Activated CD4-positive, alpha-beta T cell treated with anti-CD3 and anti-CD28 coated beads, Interleukin-2, Interleukin-6, amounts not matched to agents 100 ng/mL and 50 ng/mL, durations not matched to agents 16 hours and 8 hours (primary cell): ENCODE data around the gene ZC3H8.
A peak's percentile ranks its signal among the peaks of the same experiment; 100 is the strongest.

Experiments
- DNase-seq: peaks from one replicate; pipeline ENCODE4 v3.0.0-alpha.2; 2020

Gene ZC3H8

DNA sequence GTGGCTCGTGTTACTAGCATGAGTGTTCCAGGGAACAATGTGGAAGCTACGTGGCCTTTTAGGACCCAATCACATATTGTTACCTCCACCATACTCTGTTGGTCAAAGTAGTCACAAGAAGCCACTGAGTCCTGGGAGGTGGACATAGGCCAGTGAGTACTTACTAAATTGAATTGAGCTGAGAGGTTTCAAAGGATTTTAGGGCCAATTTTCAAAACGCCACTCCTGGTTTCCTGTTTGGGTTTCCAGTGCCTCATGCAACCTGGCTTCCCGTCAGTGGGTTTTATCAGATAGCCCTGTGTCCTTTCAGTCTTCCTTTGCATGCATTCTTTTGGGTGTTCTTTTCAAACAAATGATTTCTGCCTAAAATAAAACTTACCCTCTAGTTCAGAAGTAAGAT, 60.4 kb downstream of the ZC3H8 start:
- no peak for DNase-seq

DNA sequence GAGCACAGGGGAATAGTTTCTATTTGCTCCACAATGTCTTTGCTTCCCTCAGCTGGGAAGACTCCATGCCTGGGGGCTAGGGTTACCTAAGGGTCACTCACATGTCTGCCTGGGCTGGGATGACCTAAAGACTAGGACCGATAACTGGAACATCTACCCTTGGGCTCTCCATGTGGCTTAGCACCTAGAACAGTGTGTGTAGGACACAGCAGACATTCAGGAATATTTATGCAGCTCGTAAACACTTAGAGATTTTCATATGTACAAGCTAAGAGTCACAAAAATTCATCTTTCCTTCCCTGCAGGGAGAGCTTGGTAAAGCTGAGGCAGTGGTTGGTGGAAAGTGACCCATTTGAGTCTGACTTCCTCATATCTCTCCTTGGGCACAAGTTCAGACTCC, 60.8 kb downstream of the ZC3H8 start:
- no peak for DNase-seq

DNA sequence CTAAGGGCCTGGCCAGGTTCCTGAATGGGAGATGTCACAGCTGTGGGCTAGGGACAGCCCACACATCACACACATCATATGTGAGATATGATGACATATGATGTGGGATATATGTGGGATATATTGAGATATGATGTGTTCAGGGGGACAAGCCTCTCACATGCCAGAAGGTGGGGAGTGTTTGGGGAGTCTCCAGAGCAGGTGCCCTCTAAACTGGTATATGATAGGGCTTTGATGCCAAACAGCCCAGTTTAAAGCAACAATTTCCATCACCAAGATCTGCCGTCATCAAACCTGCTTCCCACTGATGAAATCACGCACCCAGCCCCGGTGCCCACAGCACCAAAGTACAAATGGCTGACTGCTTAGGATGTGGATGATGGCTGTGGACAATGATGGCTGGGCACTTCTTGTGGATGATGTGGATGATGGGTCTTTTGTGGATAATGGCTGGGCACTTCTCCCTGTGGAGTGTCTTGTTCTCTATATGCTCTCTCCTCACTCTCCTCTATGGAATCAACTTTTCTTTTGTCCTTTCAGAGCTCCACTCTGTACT, 65.8 kb downstream of the ZC3H8 start:
- no peak for DNase-seq

DNA sequence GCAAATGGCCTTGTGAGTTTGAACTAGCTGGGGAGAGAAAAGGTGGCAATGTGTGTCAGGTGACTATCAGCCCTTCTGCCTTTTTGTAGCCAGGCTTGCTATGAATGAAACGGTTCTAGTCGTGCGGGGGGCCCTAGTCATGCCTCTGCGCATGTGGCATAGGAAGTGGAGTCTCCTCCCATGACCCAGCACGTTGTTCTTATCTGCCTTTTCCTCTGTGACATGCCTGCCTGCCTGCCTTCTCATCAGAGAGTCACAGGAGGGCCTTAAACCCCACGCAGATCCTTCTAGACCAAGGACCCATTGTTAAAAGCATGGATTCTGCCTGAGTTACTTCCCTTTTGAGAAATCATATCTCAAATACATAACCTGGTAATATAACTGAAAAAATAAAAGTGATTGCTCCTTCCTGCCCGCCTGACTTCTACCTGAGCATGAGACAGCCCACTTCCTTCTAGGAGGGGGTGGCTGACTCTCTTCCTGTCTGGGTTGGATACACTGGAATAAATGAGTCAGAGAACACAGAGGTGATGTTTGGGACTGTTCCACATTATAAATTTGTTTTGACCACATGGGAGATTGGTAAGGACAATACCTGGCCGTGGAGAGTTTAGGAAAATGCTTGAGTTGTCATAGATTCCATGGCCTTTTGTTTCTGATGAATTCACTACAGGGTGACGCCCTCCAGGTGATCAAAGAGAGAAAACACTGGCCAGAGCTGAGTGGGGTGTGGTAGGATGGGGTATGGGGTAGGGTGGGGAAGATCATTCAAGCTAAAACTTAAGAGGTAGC, 66.8 kb downstream of the ZC3H8 start:
- DNase-seq = peak; percentile 82

DNA sequence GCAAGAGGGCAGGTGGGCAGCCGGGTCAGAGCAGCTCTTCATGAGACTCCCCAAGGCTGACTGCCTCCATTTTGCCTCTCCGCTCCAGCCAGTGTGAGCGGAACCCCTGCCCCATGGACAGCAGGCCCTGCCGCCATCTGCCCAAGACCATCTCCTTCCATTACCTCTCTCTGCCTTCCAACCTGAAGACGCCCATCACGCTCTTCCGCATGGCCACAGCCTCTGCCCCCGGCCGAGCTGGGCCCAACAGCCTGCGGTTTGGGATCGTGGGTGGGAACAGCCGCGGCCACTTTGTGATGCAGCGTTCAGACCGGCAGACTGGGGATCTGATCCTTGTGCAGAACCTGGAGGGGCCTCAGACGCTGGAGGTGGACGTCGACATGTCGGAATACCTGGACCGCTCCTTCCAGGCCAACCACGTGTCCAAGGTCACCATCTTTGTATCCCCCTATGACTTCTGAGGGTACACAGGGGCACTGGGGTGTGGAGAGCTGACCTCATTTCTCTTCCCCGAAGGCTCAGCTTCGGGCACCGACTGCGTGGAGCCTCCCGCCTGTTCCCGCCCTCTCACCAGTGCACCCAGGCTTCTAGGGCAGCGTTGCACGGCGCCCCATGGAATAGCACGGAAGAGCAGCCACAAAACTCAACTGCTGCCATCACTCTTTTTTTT, 67.7 kb downstream of the ZC3H8 start:
- DNase-seq = no peak

DNA sequence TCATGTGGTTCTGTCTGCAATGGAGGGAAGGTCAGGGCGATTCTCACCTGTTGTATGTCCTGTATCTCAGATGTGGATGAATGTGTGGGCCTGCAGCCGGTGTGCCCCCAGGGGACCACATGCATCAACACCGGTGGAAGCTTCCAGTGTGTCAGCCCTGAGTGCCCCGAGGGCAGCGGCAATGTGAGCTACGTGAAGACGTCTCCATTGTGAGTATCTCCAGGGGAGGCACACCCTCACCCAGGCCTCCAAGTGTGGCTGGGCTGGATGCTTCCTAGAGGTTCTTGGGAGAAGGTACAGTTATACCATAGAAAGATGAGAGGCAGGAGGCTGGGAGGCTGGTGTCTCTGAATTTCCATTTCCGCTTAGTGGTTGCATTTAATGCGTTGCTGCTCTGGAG, 69.7 kb downstream of the ZC3H8 start:
- DNase-seq = no peak

DNA sequence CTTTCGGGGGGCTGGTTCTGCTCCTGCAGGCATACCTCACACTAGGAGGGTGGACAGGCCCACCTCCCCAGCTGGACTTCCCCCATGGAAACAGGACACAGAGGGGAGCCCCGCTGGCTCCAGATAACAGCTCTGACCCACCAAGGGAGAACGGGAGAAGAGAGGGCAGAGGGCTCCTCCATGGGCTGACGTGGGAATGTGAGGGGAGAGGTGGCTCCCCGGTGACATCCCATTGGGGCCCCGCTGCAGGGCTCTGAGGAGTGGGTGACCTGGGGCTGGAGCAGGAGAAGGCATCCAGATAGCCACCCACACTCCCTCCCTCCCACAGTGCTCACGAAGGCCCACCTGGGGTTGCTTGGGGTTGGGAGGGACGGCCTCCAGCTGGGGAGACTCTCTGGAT, 70.7 kb downstream of the ZC3H8 start:
- DNase-seq = no peak

DNA sequence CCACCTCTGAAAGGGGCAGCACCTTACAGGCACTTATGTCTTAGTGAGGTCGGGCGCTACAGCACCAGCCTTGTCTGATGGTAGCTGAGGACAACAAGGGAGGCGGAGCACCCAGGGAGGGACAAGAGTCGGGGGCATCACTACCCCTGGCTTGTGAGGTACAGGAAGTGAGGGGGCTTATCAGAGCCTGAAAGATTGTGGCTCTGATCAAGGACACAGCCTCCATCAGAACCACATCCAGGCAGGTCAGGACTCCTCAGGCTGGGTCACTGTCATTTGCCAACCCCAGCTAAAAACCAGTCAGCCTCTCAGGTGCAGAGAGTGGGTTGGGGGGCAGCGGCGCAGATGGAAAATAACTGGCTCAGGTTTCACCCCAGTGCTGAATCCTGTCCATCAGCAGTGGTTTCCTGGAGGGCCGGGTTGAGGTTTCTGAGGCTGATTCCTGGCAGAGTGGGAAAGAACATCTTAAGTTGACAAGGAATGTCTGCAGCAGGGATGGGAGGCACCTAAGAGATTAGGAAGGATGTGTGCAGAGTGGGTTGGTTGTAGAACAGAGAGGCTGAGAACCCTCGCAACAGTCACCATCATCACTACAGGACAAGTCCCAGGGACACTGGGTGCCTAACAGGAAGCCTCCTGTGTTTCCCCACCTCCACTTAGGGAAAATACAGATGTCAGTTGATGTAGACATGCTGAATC, 71.4 kb downstream of the ZC3H8 start:
- no peak for DNase-seq

DNA sequence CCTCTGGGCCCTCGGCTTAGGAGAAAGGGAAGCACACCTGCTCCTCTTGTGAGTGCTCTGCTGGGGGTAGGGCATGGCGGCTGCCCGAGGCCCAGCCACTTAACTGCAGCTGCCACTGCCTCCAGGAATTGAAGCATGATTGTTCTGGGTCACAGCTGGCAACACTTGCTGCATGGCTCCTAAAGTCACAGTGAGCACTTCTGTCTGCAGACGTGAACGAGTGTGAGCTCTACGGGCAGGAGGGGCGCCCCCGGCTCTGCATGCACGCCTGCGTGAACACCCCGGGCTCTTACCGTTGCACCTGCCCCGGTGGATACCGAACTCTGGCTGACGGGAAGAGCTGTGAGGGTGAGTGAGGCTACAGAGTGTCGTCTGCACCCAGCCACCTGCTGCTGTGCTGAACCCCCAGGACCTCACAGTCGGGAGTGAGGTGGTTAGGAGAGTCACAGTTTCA, 72.2 kb downstream of the ZC3H8 start:
- peak; percentile 41 for DNase-seq

DNA sequence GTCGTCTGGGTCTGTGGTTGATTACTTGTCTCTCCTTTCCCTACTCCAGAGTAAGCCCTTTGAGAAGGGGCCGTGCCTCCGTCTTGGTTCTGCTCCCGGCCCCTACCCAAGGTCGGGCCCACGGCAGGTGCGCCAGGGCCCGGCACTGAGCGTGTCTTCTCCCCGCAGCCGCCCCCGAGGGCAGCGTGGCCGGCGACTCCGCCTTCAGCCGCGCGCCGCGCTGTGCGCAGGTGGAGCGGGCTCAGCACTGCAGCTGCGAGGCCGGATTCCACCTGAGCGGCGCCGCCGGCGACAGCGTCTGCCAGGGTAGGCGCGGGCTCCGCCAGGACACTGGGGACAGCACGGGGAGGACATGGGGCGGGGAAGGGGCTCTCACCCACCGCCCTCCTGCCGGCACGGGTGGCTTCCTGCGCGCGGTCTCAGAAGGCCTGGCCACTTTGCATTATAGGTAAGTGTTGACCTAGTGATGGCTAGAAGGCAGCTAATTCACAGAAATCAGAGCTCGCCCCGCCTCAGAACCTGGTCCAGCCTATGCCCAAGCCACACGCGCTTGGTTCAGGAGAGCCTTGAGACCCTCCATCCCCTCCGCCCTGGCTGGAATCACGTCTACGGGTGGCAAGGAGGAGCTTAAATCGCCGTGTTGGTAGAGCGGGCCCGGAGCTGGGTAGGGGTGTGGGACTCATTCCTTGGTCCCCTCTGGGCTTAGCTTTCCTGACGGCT, 73.1 kb downstream of the ZC3H8 start:
- DNase-seq = peak; percentile 61

DNA sequence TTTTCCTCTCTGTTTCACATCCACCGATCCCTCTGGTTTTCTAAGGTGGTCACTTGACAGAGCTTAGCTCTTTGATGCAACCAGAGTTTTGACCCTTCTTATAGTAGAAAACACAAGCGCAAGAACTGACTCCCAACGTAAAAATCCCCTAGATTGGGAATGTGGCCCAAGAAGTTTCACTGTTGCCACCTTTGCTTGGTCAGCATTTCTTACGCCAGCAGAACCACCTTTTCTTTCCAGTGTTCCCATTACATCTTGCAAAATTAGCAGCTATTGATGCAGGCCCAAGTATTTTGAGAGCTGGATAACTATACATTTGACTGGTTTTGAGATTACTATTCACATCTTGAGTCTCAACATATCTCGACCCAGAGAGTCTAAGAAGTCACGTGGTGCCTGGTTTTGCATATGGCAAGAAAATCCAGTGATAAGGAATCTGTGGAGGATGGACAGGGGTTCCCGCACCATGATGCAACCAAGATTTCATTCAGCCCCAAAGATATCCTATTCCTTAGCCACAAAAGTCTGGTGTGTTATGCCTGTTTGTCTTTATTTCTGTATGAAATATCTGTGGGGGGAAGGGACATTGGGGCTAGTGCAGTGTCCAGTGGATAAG, 78.8 kb downstream of the ZC3H8 start:
- no peak for DNase-seq

DNA sequence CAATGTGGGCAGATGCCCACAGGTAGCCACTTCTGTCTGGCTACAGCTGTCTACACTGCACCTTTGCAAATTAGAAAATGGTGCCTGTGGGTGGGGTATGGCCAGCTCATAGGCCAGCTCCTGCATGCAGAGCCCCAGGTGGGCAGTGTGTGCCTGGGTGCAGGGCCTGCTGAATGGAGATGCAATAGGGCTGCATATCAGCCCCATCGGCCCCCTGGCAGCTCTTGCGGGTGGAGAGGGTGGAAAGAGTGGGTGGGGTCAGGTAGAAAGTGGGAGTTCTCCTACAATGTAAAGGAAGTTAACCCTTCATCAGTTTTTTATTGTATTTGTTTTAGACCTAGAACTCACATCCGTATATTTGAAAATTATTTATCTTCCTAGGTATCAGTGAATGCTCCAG, 79.5 kb downstream of the ZC3H8 start:
- no peak for DNase-seq

DNA sequence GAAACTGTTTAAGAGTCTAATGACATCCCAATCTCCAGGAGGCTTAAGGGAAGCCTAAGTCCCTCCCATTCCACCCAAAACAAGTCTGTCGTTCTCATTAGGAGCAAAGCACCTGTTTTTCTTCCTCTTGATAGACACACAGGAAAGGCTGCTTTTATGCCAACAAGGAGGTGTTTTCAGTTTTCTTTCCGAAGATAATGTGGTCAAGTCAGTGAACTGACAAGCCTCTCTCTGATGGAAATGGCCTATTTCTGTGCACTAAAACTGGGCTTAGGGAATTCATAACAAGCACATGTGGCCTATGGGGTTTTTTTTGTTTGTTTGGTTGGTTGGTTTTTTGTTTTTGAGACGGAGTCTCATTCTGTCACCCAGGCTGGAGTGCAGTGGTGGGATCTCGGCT, 80.5 kb downstream of the ZC3H8 start:
- DNase-seq = no peak

DNA sequence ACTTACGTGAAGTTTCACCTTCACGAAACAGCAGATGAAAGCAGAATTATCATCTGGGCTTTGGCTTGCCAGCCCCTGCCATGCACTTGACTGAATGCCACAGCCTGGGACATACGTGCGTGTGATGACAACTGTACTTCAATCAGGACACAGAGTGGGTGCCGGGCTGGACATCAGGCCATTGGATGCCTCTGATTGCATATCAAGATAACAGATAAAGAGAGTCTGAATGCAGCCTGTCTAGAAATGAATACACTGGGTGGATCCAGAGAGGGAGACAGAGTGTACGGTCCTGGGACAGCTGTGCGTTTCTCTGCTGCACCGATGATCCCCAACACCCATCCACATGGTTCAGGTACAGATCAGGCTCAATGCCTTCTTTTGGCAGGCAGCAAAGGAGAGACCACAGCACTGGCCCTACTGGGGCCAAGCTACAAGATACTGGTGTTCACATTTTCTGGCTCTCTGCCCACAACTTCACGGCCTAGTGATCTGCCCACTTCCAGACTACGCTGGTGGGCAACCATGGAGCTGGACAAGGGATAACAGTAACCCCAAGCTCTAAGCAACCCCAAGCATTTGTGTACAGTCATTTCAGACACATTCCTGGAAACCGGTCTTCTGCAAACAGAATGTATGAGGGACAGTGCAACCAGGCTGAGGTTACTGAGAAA, 81.1 kb downstream of the ZC3H8 start:
- no peak for DNase-seq

DNA sequence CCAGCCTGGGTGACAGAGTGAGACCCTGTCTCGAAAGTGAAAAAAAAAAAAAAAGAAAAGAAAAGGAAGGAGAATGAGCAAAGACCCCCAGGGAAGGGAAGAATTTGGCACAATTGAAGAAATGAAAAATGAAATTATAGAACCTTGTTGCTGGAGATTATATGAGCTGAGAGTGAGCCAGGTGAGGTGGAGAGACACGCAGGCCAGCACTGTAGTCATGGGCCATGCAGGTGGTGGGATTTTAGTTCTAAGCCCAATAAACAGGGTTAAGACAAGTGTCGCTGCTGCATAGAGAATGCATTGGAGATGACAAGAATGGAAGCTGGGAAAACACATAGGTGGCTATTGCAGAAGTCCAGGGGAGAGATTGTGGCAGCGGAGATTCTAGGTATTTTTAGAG, 84.3 kb downstream of the ZC3H8 start:
- DNase-seq = no peak

DNA sequence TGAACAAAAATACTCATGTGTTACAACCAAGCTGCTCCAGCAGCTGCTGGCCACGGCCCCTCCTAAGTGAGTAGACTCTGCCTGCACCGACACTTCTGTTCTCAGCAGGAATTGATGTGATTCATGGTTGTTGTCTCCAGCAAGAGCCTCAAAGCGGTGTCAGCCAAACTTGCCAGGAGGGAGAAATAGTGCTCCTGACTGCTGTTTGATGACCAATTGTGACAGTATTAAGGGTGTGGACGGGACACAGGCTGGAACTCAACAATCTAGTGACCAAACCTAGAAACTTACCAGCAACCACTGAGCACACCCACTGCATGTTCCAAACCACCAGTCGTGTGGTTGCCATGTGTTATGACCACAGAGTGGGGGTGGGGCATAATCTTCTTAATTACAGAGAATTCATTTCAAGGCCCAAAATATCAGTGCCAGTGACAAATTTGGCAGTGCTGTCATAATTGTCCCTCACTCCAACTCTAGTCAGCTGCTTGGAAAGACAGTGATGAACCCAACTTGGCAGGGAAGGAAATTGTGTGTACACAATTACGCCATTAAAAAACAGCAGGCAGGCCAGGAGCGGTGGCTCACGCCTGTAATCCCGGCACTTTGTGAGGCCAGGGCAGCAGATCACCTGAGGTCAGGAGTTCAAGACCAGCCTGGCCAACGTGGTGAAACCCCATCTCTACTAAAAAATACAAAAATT, 86.3 kb downstream of the ZC3H8 start:
- no peak for DNase-seq

DNA sequence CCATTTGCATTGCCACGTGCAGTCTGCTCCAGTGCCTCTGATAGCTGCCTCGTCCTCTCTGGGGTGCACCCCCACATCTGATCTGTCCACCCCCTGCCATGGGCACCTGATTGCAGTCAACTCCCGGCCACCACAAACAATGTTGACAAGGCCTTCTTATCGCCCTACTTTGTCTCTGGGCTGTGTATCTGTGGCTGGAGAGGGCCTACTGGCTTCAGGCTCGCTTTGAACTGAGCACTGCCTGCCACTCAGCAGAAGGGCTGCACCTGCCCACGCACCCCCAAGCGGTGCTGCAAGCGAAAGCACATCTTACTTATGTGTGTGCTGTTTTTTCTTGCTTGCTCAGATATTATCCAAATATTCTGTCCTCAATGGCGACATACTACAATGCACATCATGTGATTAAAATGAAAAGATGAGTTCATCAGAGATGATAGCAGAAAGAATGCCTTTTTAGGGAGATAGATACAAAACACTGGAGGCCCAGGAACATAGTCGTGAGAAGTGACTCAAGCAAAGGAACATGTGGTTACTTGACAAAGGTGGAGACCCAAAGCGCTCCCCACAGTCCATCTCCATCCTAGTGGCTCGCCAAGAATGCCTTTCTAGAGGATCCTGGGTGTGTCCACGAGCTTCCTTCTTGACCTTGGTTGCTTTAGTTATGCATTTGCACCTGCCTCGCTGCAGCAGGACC, 87.9 kb downstream of the ZC3H8 start:
- DNase-seq = no peak

DNA sequence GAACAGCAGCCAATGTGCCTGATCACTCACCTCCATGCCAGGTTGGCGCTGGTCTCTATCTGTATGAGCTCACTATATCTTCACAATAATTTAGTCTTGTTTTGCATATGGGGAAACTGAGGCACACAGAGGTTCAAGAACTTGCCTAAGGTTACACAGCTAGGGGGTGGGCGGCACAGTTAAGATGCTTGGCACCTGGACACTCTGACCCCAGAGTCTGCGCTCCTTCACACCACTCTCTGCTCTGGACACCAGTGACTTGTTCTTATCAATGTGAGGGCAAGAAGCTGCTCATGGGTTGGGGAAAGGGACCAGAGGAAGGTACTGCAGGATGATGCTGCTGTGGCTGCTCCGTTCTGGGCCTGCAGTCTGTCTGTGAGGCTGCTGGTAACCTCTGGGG, 89.5 kb downstream of the ZC3H8 start:
- DNase-seq = no peak

DNA sequence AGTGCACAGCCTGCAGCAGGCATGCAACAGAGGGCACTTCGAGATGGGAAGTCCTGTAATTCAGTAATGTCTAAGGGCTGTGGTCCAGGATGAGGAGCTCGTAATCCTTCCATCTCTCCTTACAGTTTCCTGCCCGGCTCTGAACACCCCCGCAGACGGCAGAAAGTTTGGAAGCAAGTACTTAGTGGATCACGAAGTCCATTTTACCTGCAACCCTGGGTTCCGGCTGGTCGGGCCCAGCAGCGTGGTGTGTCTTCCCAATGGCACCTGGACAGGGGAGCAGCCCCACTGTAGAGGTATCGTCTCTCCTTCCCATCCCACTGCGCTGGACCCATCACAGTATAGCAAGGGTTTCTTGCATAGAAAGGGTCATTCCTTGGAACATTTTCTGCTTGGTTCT, 90.0 kb downstream of the ZC3H8 start:
- DNase-seq = no peak

DNA sequence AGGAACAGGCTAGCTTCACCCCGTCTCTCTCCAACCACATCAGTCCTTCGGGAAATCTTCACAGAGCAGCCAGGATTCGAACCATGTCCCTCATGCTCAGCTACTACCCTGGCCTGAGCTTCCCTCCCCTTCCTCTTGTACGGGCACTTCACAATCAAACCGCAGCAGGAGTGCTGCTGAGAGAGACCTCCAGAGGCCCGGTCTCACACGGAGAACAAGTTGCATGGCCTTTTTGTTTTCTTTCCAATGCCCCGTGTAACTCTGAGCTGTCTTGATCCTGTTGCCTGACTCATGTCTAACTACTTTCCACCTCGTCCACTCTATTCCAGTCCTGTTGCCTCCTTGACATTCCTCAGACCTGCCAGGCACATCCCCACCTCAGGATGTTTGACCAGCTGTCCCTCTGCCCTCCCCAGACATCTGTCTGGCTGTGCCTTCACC, 91.3 kb downstream of the ZC3H8 start:
- DNase-seq = no peak

DNA sequence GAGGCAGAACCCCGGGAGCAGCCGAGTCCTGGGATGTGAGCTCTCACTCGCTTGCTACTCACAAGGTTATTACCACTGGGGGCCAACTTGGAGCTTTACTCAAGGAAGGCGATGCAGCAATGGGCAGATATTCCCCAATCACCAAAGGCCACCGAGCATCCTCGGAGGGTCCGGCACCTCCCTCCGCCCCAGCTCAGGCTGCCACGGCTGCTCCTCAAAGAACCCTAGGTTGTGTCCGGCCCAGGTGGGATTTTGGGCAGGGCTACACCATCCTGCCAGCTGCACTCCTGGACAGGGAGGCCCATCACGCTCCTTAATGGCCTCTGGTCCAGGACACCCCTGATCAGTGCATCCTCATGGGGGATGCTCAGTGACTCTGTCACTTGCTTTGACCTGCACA, 91.9 kb downstream of the ZC3H8 start:
- DNase-seq = no peak
